Measurements from ENCODE around the gene GPR17.

- TF ChIP-seq, protein P1, sequence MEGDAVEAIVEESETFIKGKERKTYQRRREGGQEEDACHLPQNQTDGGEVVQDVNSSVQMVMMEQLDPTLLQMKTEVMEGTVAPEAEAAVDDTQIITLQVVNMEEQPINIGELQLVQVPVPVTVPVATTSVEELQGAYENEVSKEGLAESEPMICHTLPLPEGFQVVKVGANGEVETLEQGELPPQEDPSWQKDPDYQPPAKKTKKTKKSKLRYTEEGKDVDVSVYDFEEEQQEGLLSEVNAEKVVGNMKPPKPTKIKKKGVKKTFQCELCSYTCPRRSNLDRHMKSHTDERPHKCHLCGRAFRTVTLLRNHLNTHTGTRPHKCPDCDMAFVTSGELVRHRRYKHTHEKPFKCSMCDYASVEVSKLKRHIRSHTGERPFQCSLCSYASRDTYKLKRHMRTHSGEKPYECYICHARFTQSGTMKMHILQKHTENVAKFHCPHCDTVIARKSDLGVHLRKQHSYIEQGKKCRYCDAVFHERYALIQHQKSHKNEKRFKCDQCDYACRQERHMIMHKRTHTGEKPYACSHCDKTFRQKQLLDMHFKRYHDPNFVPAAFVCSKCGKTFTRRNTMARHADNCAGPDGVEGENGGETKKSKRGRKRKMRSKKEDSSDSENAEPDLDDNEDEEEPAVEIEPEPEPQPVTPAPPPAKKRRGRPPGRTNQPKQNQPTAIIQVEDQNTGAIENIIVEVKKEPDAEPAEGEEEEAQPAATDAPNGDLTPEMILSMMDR (IDR thresholded peaks at IDR 0.05 in 8 of 11, conservative IDR thresholded peaks at IDR 0.05 in 3 of 11) = no peak
- TF ChIP-seq POLR2A (IDR thresholded peaks at IDR 0.05) = no peak
Observed at GRCh38 chr2:127631541-127631996, 14.4 kb upstream of the GPR17 start.

All from spleen (tissue), 7 donors.